Liver (tissue), 9 donors: ENCODE data around the gene BEX4. TPM values are rescaled to one million over a fixed set of nuclear protein-coding genes. Genes with fewer than 3 reads are reported as not detected.
"Not testable (repeated sequence)": the region's sequence is repeated elsewhere in the genome, so short reads cannot be mapped to it uniquely, and the experiment has no call there.

Experiments used
- DNase-seq: peaks from one replicate; pipeline ENCODE4 v3.0.0-alpha.2; 2017; ENCODE audit warnings: low spot score
- H3K27ac ChIP-seq, 2 donors: one replicate each; pipeline ENCODE4 v1.7.0; 2013; ENCODE audit warnings: inconsistent platforms in 2 of 2, low read length in 2 of 2, control low read depth in 1 of 2, low read depth in 1 of 2, mild to moderate bottlenecking in 1 of 2
- H3K27me3 ChIP-seq, 4 donors: one replicate each; pipeline versions ENCODE4 v1.6.1 to v1.7.0; 2013; ENCODE audit warnings: low read length in 3 of 4, inconsistent platforms in 1 of 4, mild to moderate bottlenecking in 1 of 4, moderate library complexity in 1 of 4; ENCODE audit not compliant: control insufficient read depth in 4 of 4, insufficient read depth in 4 of 4
- H3K36me3 ChIP-seq, 4 donors: one replicate each; pipeline versions ENCODE4 v1.6.1 to v1.7.0; 2013; ENCODE audit warnings: low read length in 3 of 4, mild to moderate bottlenecking in 3 of 4, low read depth in 1 of 4, moderate library complexity in 1 of 4; ENCODE audit not compliant: control insufficient read depth in 4 of 4, insufficient read depth in 3 of 4
- H3K4me1 ChIP-seq, 4 donors: one replicate each; pipeline versions ENCODE4 v1.6.1 to v1.7.0; 2013; ENCODE audit warnings: low read length in 3 of 4, mild to moderate bottlenecking in 3 of 4, moderate library complexity in 1 of 4; ENCODE audit not compliant: control insufficient read depth in 4 of 4, insufficient read depth in 4 of 4
- H3K4me3 ChIP-seq, 3 donors: one replicate each; pipeline versions ENCODE4 v1.6.1 to v1.7.0; 2013; ENCODE audit warnings: low read length in 3 of 3, control low read depth in 1 of 3, low read depth in 1 of 3, mild to moderate bottlenecking in 1 of 3
- H3K9ac ChIP-seq, 2 donors: one replicate each; pipeline ENCODE4 v1.7.0; 2013; ENCODE audit warnings: low read length in 2 of 2, mild to moderate bottlenecking in 2 of 2, moderate library complexity in 2 of 2, control low read depth in 1 of 2, low read depth in 1 of 2
- H3K9me3 ChIP-seq, 4 donors: one replicate each; pipeline versions ENCODE4 v1.6.1 to v1.7.0; 2013; ENCODE audit warnings: low read length in 3 of 4; ENCODE audit not compliant: control insufficient read depth in 4 of 4
- CTCF ChIP-seq: fragments of 150-350 bp; IDR thresholded peaks from 2 replicates; pipeline ENCODE4 v1.5.1; 2017; ENCODE audit warnings: improper control_type of control experiment, low read depth, low read length; ENCODE audit not compliant: missing input control
- EGR1 ChIP-seq, 2 donors: IDR thresholded peaks; 2 replicates each; pipeline ENCODE4 v1.6.1; 2016 to 2018; ENCODE audit warnings: antibody characterized with exemption in 2 of 2, low read depth in 2 of 2
- FOXA1 ChIP-seq: IDR thresholded peaks from 2 replicates; pipeline ENCODE4 v1.6.1; 2016; ENCODE audit warnings: antibody characterized with exemption
- FOXA2 ChIP-seq: IDR thresholded peaks from 2 replicates; pipeline ENCODE4 v1.6.1; 2016; ENCODE audit warnings: antibody characterized with exemption
- GABPA ChIP-seq, 2 donors: IDR thresholded peaks in 1 of 2; conservative IDR thresholded peaks in 1 of 2; 2 replicates each; pipeline ENCODE4 v1.6.1; 2016; ENCODE audit warnings: antibody characterized with exemption in 2 of 2, mild to moderate bottlenecking in 1 of 2, moderate library complexity in 1 of 2
- HNF4A ChIP-seq, 2 donors: conservative IDR thresholded peaks; 2 replicates each; pipeline ENCODE4 v1.6.1; 2016; ENCODE audit warnings: antibody characterized with exemption in 2 of 2, mild to moderate bottlenecking in 2 of 2
- HNF4G ChIP-seq: IDR thresholded peaks from 2 replicates; pipeline ENCODE4 v1.6.1; 2016; ENCODE audit warnings: antibody characterized with exemption
- JUND ChIP-seq, 2 donors: IDR thresholded peaks; 2 replicates each; pipeline ENCODE4 v1.6.1; 2016; ENCODE audit warnings: antibody characterized with exemption in 2 of 2
- MAX ChIP-seq: IDR thresholded peaks from 2 replicates; pipeline ENCODE4 v1.6.1; 2016; ENCODE audit warnings: antibody characterized with exemption
- NR2F2 ChIP-seq: IDR thresholded peaks from 2 replicates; pipeline ENCODE4 v1.6.1; 2016; ENCODE audit warnings: antibody characterized with exemption
- RAD21 ChIP-seq, 2 donors: IDR thresholded peaks; 2 replicates each; pipeline ENCODE4 v1.6.1; 2016; ENCODE audit warnings: antibody characterized with exemption in 2 of 2, mild to moderate bottlenecking in 2 of 2
- RXRA ChIP-seq, 2 donors: IDR thresholded peaks; 2 replicates each; pipeline ENCODE4 v1.6.1; 2017 to 2018; ENCODE audit warnings: antibody characterized with exemption in 2 of 2, mild to moderate bottlenecking in 1 of 2
- YY1 ChIP-seq: IDR thresholded peaks from 2 replicates; pipeline ENCODE4 v1.6.1; 2016; ENCODE audit warnings: antibody characterized with exemption, mild to moderate bottlenecking
- WGBS: extraction: QIAGEN DNeasy Blood & Tissue Kit; methylation state at CpG from one replicate; pipeline ENCODE4 v1.1.7; 2013; 5-methylcytosine and 5-hydroxymethylcytosine counted together
- polyA plus RNA-seq, 2 donors: library from polyadenylated mRNA; stranded (reverse) in 1 of 2; unstranded in 1 of 2; fragments of 200-250 nt in 1 of 2; fragments of >200 nt in 1 of 2; fragmentation: Nextera tagmentation in 1 of 2; extraction: Ambion mirVana in 1 of 2; gene quantifications; one replicate each; pipeline versions ENCODE4 v1.2.1 to v1.2.3, GENCODE V29; 2013 to 2015
- total RNA-seq, 2 donors: library from RNA; depleted of rRNA; stranded (reverse); fragments of >200 nt; gene quantifications; one replicate each; pipeline ENCODE4 v1.2.3, GENCODE V29; 2014
- TF ChIP-seq, protein P1 (sequence below): IDR thresholded peaks from 2 replicates; pipeline ENCODE4 v1.6.1; 2016; ENCODE audit warnings: antibody characterized with exemption, mild to moderate bottlenecking
- TF ChIP-seq, protein P2 (sequence below): IDR thresholded peaks from 2 replicates; pipeline ENCODE4 v1.6.1; 2016; ENCODE audit warnings: antibody characterized with exemption
- donor health status: healthy.
- donor health status: healthy.
- donor health status: healthy.
- donor health status: healthy.
- donor health status: healthy.

BEX4 gene
- total and polyA plus RNA-seq, 4 donors: 2.0 to 26.5 (median 7.5) TPM

GRCh38 chrX:103187953-103188475 lies 26.9 kb upstream of the BEX4 start:
- Histone ChIP-seq H3K27me3 (peaks cover 0 to 3% (median 0%) of the 10 kb centered on the region in 4 donors), H3K36me3 (no peaks in the 10 kb centered on the region), H3K4me3 (no peak overlapping the region), H3K27ac (no peak overlapping the region), H3K4me1 (no peaks in the 10 kb centered on the region), H3K9ac (no peak overlapping the region), H3K9me3 (no peaks in the 10 kb centered on the region)
- no peak for TF ChIP-seq CTCF
- no peak for TF ChIP-seq HNF4G
- no peak for TF ChIP-seq RAD21 (IDR thresholded peaks at IDR 0.05)
- TF ChIP-seq MAX: no peak
- TF ChIP-seq JUND (IDR thresholded peaks at IDR 0.05): no peak
- no peak for TF ChIP-seq HNF4A (conservative IDR thresholded peaks at IDR 0.05)
- TF ChIP-seq, protein P1, sequence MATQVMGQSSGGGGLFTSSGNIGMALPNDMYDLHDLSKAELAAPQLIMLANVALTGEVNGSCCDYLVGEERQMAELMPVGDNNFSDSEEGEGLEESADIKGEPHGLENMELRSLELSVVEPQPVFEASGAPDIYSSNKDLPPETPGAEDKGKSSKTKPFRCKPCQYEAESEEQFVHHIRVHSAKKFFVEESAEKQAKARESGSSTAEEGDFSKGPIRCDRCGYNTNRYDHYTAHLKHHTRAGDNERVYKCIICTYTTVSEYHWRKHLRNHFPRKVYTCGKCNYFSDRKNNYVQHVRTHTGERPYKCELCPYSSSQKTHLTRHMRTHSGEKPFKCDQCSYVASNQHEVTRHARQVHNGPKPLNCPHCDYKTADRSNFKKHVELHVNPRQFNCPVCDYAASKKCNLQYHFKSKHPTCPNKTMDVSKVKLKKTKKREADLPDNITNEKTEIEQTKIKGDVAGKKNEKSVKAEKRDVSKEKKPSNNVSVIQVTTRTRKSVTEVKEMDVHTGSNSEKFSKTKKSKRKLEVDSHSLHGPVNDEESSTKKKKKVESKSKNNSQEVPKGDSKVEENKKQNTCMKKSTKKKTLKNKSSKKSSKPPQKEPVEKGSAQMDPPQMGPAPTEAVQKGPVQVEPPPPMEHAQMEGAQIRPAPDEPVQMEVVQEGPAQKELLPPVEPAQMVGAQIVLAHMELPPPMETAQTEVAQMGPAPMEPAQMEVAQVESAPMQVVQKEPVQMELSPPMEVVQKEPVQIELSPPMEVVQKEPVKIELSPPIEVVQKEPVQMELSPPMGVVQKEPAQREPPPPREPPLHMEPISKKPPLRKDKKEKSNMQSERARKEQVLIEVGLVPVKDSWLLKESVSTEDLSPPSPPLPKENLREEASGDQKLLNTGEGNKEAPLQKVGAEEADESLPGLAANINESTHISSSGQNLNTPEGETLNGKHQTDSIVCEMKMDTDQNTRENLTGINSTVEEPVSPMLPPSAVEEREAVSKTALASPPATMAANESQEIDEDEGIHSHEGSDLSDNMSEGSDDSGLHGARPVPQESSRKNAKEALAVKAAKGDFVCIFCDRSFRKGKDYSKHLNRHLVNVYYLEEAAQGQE: no peak
- TF ChIP-seq, protein P2, sequence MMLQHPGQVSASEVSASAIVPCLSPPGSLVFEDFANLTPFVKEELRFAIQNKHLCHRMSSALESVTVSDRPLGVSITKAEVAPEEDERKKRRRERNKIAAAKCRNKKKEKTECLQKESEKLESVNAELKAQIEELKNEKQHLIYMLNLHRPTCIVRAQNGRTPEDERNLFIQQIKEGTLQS: no peak
- TF ChIP-seq NR2F2: no peak
- TF ChIP-seq RXRA (IDR thresholded peaks at IDR 0.05): no peak
- TF ChIP-seq YY1: no peak
- DNase-seq: no peak
- WGBS: 84% methylated on average over 1 of the region's 1 CpG

DNA sequence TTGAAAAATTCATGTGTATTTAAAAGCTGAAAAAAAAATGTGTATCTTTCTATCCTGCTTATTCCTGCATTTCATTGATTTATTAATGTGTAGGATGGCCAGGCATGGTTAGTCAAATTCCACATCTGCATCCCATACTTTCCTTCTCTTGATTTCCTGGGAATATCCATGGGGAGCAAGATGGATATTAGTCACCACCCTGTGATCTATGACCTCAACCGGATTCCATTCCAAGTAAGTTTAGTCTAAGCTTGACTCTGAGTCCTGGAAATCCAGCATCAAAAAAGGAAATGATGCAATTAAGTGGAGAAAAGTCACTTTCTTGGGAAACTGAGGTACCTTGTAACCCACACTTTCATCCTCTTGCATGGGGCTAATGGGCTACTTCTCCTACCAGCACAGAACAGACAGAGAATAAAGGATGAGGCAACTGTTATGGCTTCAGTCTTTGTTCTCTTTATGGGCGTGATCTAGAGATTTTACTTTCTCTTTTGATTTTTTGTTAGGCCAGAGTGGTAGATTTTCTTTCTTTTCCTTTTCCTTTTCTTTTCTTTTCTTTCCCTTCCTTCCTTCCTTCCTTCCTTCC lies 17.1 kb upstream of the BEX4 start:
- Histone ChIP-seq H3K4me1 (no peaks in the 10 kb centered on the region), H3K27ac (no peak overlapping the region), H3K9me3 (no peaks in the 10 kb centered on the region), H3K27me3 (peaks cover 0 to 4% (median 0%) of the 10 kb centered on the region in 4 donors), H3K9ac (no peak overlapping the region), H3K36me3 (no peaks in the 10 kb centered on the region), H3K4me3 (no peak overlapping the region)
- WGBS: 89% methylated on average over 2 of the region's 2 CpGs
- no peak for TF ChIP-seq GABPA (IDR thresholded peaks at IDR 0.05 in 1 of 2, conservative IDR thresholded peaks at IDR 0.05 in 1 of 2)
- TF ChIP-seq RXRA (IDR thresholded peaks at IDR 0.05): no peak
- no peak for TF ChIP-seq EGR1 (IDR thresholded peaks at IDR 0.05; ENCODE audit: low read depth in 2 of 2)
- TF ChIP-seq HNF4A (conservative IDR thresholded peaks at IDR 0.05): no peak
- no peak for TF ChIP-seq RAD21 (IDR thresholded peaks at IDR 0.05)
- TF ChIP-seq, protein P1: no peak
- no peak for TF ChIP-seq JUND (IDR thresholded peaks at IDR 0.05)
- TF ChIP-seq, protein P2: no peak
- TF ChIP-seq FOXA1: no peak
- TF ChIP-seq FOXA2: no peak
- no peak for TF ChIP-seq HNF4G
- no peak for DNase-seq

DNA sequence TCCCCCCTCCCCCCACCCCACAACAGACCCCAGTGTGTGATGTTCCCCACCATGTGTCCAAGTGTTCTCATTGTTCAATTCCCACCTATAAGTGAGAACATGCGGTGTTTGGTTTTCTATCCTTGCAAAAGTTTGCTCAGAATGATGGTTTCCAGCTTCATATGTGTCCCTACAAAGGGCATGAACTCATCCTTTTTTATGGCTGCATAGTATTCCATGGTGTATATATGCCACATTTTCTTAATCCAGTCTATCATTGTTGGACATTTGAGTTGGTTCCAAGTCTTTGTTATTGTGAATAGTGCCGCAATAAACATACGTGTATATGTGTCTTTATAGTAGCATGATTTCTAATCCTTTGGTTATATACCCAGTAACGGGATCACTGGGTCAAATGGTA lies 16.2 kb upstream of the BEX4 start:
- not testable (repeated sequence) for H3K27ac ChIP-seq, H3K27me3 ChIP-seq, H3K36me3 ChIP-seq, H3K4me3 ChIP-seq, H3K9ac ChIP-seq, H3K9me3 ChIP-seq, DNase-seq, H3K4me1 ChIP-seq
- WGBS: 94% methylated on average over 4 of the region's 4 CpGs
